Measurements from ENCODE around the gene RALGDS. TPM values are rescaled to one million over a fixed set of nuclear protein-coding genes. Genes with fewer than 3 reads are reported as not detected.

Gene RALGDS
- total RNA-seq, 1 experiment from 2014 or later, result 25.8 TPM

DNA sequence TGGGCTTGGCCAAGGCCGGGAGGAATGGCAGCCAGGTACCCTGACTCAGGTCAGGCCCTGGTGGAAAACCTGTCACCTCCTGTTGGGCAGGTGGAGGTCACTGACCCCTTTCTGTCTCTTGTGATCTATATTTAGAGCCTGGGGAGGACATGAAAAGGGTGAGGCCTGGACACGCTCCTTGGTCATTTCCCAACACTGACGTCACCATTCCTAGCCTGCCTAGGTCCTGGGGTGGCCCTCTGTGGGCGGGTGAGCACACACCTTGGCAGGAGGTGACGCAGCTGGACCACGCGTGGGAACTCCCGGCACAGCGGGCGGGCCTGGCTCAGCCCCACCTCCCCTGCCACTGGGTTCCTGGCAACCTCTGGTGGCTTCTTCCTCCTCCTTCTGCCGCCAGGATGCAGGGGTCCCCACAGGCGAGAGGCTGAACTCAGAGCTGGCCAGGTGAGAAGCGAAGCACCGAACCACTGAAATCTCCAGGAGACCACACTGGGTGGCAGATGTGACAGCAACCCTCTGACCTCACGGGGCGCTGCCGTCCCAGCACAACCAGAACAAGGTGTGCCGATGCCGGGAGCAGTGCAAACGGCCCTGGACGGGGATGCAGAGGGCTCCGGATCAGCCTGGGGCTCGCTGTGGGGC lies 6.4 kb upstream of the RALGDS start:
- POLR2A ChIA-PET, result no interaction called here
- TF ChIP-seq TCF7L2 (IDR thresholded peaks at IDR 0.05; ENCODE audit: low read depth, low read length) (no peak), POLR2AphosphoS5 (IDR thresholded peaks at IDR 0.05; ENCODE audit: low read depth, low read length) (no peak), CTCF (IDR thresholded peaks at IDR 0.05) (no peak), SIN3A (IDR thresholded peaks at IDR 0.05; ENCODE audit: borderline replicate concordance, insufficient read depth, low read depth, low read length) (no peak)
- TF ChIP-seq, protein P1, sequence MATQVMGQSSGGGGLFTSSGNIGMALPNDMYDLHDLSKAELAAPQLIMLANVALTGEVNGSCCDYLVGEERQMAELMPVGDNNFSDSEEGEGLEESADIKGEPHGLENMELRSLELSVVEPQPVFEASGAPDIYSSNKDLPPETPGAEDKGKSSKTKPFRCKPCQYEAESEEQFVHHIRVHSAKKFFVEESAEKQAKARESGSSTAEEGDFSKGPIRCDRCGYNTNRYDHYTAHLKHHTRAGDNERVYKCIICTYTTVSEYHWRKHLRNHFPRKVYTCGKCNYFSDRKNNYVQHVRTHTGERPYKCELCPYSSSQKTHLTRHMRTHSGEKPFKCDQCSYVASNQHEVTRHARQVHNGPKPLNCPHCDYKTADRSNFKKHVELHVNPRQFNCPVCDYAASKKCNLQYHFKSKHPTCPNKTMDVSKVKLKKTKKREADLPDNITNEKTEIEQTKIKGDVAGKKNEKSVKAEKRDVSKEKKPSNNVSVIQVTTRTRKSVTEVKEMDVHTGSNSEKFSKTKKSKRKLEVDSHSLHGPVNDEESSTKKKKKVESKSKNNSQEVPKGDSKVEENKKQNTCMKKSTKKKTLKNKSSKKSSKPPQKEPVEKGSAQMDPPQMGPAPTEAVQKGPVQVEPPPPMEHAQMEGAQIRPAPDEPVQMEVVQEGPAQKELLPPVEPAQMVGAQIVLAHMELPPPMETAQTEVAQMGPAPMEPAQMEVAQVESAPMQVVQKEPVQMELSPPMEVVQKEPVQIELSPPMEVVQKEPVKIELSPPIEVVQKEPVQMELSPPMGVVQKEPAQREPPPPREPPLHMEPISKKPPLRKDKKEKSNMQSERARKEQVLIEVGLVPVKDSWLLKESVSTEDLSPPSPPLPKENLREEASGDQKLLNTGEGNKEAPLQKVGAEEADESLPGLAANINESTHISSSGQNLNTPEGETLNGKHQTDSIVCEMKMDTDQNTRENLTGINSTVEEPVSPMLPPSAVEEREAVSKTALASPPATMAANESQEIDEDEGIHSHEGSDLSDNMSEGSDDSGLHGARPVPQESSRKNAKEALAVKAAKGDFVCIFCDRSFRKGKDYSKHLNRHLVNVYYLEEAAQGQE (IDR thresholded peaks at IDR 0.05; ENCODE audit: insufficient read depth in 1 of 2, low read depth in 2 of 2, low read length in 1 of 2), result no peak
- CTCF ChIA-PET, result no interaction called here

GRCh38 chr9:133126697-133127339 lies 5.8 kb upstream of the RALGDS start:
- CTCF ChIA-PET, result no interaction called here
- intact Hi-C loops (cut with micrococcal nuclease; ENCODE audit: unreplicated experiment) (no loop called here), in situ Hi-C loops (cut with HindIII; ENCODE audit: low pct_unique_long_range_greater_than_20kb, low sequenced_read_pairs) (no loop called here)
- TF ChIP-seq CTCF (IDR thresholded peaks at IDR 0.05), result no peak
- Histone ChIP-seq H3K4me1 (ENCODE audit: control insufficient read depth, insufficient read depth, low read length) (peaks cover 10% of the 10 kb centered on the region), H3K4me3 (ENCODE audit: low read depth in 2 of 2, low read length in 2 of 2) (no peak overlapping the region), H3K27ac (ENCODE audit: low read length) (no peak overlapping the region), H3K36me3 (ENCODE audit: control insufficient read depth, insufficient read depth, low read length) (no peaks in the 10 kb centered on the region), H3K9me3 (ENCODE audit: control insufficient read depth, insufficient read depth, low read depth, low read length) (no peaks in the 10 kb centered on the region), H3K27me3 (ENCODE audit: control insufficient read depth, insufficient read depth, low read length) (no peaks in the 10 kb centered on the region)
- POLR2A ChIA-PET, result no interaction called here
- DNase-seq (ENCODE audit: low read depth, low spot score) (no peak), ATAC-seq (no peak)
- no TSS peak for BruUV-seq (replicated peaks)

More for the DNA sequence above, 6.4 kb upstream of the RALGDS start:
- ATAC-seq (no peak), DNase-seq (ENCODE audit: low read depth, low spot score) (no peak)
- H3K4me1 ChIP-seq (ENCODE audit: control insufficient read depth, insufficient read depth, low read length), result peaks cover 16% of the 10 kb centered on the region
- H3K27ac ChIP-seq (ENCODE audit: low read length), result no peak overlapping the region
- no peaks in the 10 kb centered on the region for H3K27me3 ChIP-seq (ENCODE audit: control insufficient read depth, insufficient read depth, low read length)
- H3K36me3 ChIP-seq (ENCODE audit: control insufficient read depth, insufficient read depth, low read length), result no peaks in the 10 kb centered on the region
- in situ Hi-C loops (cut with HindIII; ENCODE audit: low pct_unique_long_range_greater_than_20kb, low sequenced_read_pairs) (no loop called here), intact Hi-C loops (cut with micrococcal nuclease; ENCODE audit: unreplicated experiment) (no loop called here)
- BruUV-seq (replicated peaks), result no TSS peak
- no peak overlapping the region for H3K4me3 ChIP-seq (ENCODE audit: low read depth in 2 of 2, low read length in 2 of 2)
- no peaks in the 10 kb centered on the region for H3K9me3 ChIP-seq (ENCODE audit: control insufficient read depth, insufficient read depth, low read depth, low read length)
